BLaER1 treated with 17β-estradiol and CSF1 and Interleukin-3, amounts not matched to agents 10 nM and 100 nM (cell line): ENCODE measurements around the gene PRKAG1.

Experiments used
- H3K27ac ChIP-seq, 11 experiments: shearing (Covaris generic); formaldehyde crosslinking; 2 replicates each; pipeline ENCODE4 v1.8.1; 2022
- H3K27me3 ChIP-seq, 11 experiments: shearing (Covaris generic); formaldehyde crosslinking; 2 replicates each; pipeline ENCODE4 v1.8.1; 2022
- H3K36me3 ChIP-seq, 11 experiments: shearing (Covaris generic); formaldehyde crosslinking; 2 replicates each; pipeline ENCODE4 v1.8.1; 2022
- H3K4me1 ChIP-seq, 10 experiments: shearing (Covaris generic); formaldehyde crosslinking; 2 replicates each; pipeline ENCODE4 v1.8.1; 2022
- H3K4me2 ChIP-seq, 11 experiments: shearing (Covaris generic); formaldehyde crosslinking; 2 replicates each; pipeline ENCODE4 v1.8.1; 2022
- H3K4me3 ChIP-seq, 10 experiments: shearing (Covaris generic); formaldehyde crosslinking; 2 replicates each; pipeline ENCODE4 v1.8.1; 2022
- H3K9ac ChIP-seq, 11 experiments: shearing (Covaris generic); formaldehyde crosslinking; 2 replicates each; pipeline ENCODE4 v1.8.1; 2022
- H3K9me3 ChIP-seq, 11 experiments: shearing (Covaris generic); formaldehyde crosslinking; replicated peaks in 1 of 11; 2 replicates each; pipeline ENCODE4 v1.8.1; 2022
- H4K20me1 ChIP-seq, 11 experiments: shearing (Covaris generic); formaldehyde crosslinking; 2 replicates each; pipeline ENCODE4 v1.8.1; 2022
- Cebpa-rat ChIP-seq, 11 experiments: shearing (Covaris generic); IDR thresholded peaks; 2 replicates each; pipeline ENCODE4 v1.8.1; 2022

The PRKAG1 gene

GRCh38 chr12:48979602-48980388 is 38.8 kb downstream of the PRKAG1 start:
- Histone ChIP-seq H4K20me1 (peaks cover 0 to 80% (median 42%) of the 10 kb centered on the region in 11 experiments; a peak in 20 of 22 replicates), H3K36me3 (no peaks in the 10 kb centered on the region), H3K4me2 (peak overlapping the region; percentile 84 to 98 (median 92)), H3K27me3 (peaks cover 89 to 100% (median 97%) of the 10 kb centered on the region in 11 experiments), H3K27ac (no peak overlapping the region), H3K4me3 (peak overlapping the region; percentile 42 to 66 (median 54)), H3K4me1 (peaks cover 51 to 67% (median 57%) of the 10 kb centered on the region in 10 experiments), H3K9ac (peak overlapping the region in 4 of 11 experiments; percentile 2 to 44 (median 22); a peak in 3 of 22 replicates), H3K9me3 (no peaks in the 10 kb centered on the region)
- TF ChIP-seq Cebpa-rat (IDR thresholded peaks at IDR 0.05) = no peak

GRCh38 chr12:48978741-48979601 is 39.6 kb downstream of the PRKAG1 start:
- Histone ChIP-seq H3K36me3 (no peaks in the 10 kb centered on the region), H3K9me3 (peaks cover 0 to 4% (median 0%) of the 10 kb centered on the region in 11 experiments; a peak in 4 of 22 replicates), H3K9ac (peak overlapping the region in 3 of 11 experiments; percentile 2 to 30 (median 15); a peak in 3 of 22 replicates), H3K4me1 (peaks cover 47 to 58% (median 53%) of the 10 kb centered on the region in 10 experiments), H3K4me3 (peak overlapping the region; percentile 42 to 66 (median 54); a peak in 19 of 20 replicates), H4K20me1 (peaks cover 0 to 80% (median 45%) of the 10 kb centered on the region in 11 experiments; a peak in 20 of 22 replicates), H3K27ac (no peak overlapping the region), H3K4me2 (peak overlapping the region; percentile 84 to 98 (median 92)), H3K27me3 (peaks cover 97 to 100% (median 99%) of the 10 kb centered on the region in 11 experiments)
- no peak for TF ChIP-seq Cebpa-rat (IDR thresholded peaks at IDR 0.05)

GRCh38 chr12:48978291-48978740 is 40.3 kb downstream of the PRKAG1 start, which contains the start of gene WNT1:
Gene WNT1, plus strand, starts transcription at chr12:48978322. Its CDS starts 329 bp downstream, at chr12:48978651.
- peak within 1 kb of the TSS; percentile 10 to 66 (median 54); a peak in 17 of 20 replicates for H3K4me3 ChIP-seq
- no peak within 1 kb of the TSS for H3K27ac ChIP-seq
- no peak for TF ChIP-seq Cebpa-rat (IDR thresholded peaks at IDR 0.05)

GRCh38 chr12:48977290-48978281 is 41.0 kb downstream of the PRKAG1 start:
- Histone ChIP-seq H3K4me3 (peak overlapping the region in 3 of 10 experiments; percentile 28 to 57 (median 39); a peak in 4 of 20 replicates), H3K27ac (no peak overlapping the region), H3K4me2 (peak overlapping the region; percentile 84 to 98 (median 92); a peak in 20 of 22 replicates), H3K27me3 (peaks cover 100% of the 10 kb centered on the region in 11 experiments), H3K36me3 (no peaks in the 10 kb centered on the region), H3K9ac (no peak overlapping the region), H4K20me1 (peaks cover 0 to 90% (median 54%) of the 10 kb centered on the region in 11 experiments; a peak in 20 of 22 replicates), H3K9me3 (peaks cover 0 to 9% (median 0%) of the 10 kb centered on the region in 11 experiments; a peak in 5 of 22 replicates), H3K4me1 (peaks cover 49 to 64% (median 58%) of the 10 kb centered on the region in 10 experiments)
- TF ChIP-seq Cebpa-rat (IDR thresholded peaks at IDR 0.05) = no peak

More at GRCh38 chr12:48978291-48978740, 40.3 kb downstream of the PRKAG1 start, which contains the start of gene WNT1:
- Histone ChIP-seq H4K20me1 (peaks cover 0 to 84% (median 50%) of the 10 kb centered on the region in 11 experiments; a peak in 20 of 22 replicates), H3K4me2 (peak within 1 kb of the TSS; percentile 84 to 98 (median 92)), H3K9me3 (peaks cover 0 to 8% (median 0%) of the 10 kb centered on the region in 11 experiments; a peak in 5 of 22 replicates), H3K36me3 (no peaks in the 10 kb centered on the region), H3K4me1 (peaks cover 47 to 60% (median 52%) of the 10 kb centered on the region in 10 experiments), H3K27me3 (peaks cover 98 to 100% (median 99%) of the 10 kb centered on the region in 11 experiments), H3K9ac (no peak within 1 kb of the TSS)

- Histone ChIP-seq H3K4me1 (peaks cover 44 to 64% (median 55%) of the 10 kb centered on the region in 10 experiments), H3K27ac (no peak overlapping the region), H3K9ac (no peak overlapping the region), H3K4me3 (no peak overlapping the region), H3K36me3 (no peaks in the 10 kb centered on the region), H3K4me2 (no peak overlapping the region), H3K9me3 (peaks cover 0 to 9% (median 0%) of the 10 kb centered on the region in 11 experiments; a peak in 5 of 22 replicates), H3K27me3 (peaks cover 100% of the 10 kb centered on the region in 11 experiments), H4K20me1 (peaks cover 0 to 90% (median 51%) of the 10 kb centered on the region in 11 experiments; a peak in 20 of 22 replicates)
- no peak for TF ChIP-seq Cebpa-rat (IDR thresholded peaks at IDR 0.05)
Measured at GRCh38 chr12:48973941-48974673, 44.5 kb downstream of the PRKAG1 start.

GRCh38 chr12:48973531-48973930 is 45.0 kb downstream of the PRKAG1 start:
- Histone ChIP-seq H3K27ac (no peak overlapping the region), H4K20me1 (peaks cover 0 to 87% (median 45%) of the 10 kb centered on the region in 11 experiments; a peak in 19 of 22 replicates), H3K9me3 (peaks cover 0 to 9% (median 0%) of the 10 kb centered on the region in 11 experiments; a peak in 5 of 22 replicates), H3K9ac (no peak overlapping the region), H3K4me2 (peak overlapping the region in 2 of 11 experiments; percentile 72 to 80; a peak in 3 of 22 replicates), H3K4me1 (peaks cover 41 to 63% (median 52%) of the 10 kb centered on the region in 10 experiments), H3K27me3 (peaks cover 100% of the 10 kb centered on the region in 11 experiments), H3K36me3 (no peaks in the 10 kb centered on the region), H3K4me3 (0 out of 20 replicates have a peak overlapping the region, but pooled peaks of 1 of the 10 experiments have one; percentile 18)
- TF ChIP-seq Cebpa-rat (IDR thresholded peaks at IDR 0.05) = no peak
